ENCODE results near the gene CPS1.

CPS1 gene

DNA sequence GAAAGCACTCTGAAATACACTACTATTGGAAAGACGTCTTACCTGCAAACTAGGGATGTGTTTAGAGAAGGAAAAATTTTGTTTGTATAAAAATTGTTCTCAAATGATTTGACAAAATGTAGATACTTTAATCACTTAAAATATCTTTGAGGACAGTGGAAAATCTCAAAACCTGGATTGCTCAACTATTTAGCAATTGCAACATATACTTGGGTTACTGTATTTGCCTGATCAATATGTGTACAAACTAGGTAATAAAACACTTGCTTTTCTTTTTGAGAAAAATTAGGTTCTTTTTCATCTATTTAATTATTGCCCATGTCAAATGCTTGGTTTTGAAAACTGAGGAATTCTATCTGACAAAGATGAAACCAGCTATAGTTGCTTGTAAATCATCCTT is 60.9 kb downstream of the CPS1 start:
- no peak for DNase-seq

DNA sequence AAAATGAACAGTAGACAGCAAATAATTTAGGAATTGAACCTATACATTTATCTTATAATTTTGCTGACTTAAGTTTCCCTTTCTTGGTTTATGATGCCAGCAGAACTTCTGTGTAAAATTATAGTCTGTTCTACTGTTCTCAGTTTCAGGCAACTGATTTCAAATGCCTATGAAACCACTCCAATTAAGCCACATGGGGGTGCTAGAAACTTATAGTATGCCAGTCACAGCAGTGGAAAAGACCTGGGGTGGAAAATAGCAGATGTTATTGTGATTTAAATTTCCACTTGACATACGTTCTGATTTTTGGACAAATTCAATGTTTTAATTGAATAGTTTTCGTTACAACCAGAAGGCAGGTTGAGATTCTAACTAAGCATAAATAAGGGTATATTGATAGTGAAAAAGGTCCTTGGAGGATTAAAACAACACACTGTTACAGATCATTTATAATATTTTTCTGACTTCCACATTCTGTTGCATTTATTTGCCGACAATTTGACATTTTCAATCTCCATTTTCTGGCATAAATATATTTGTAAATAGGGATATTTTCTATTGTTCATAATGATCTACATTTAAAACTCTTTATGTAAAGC is 61.4 kb downstream of the CPS1 start:
- no peak for DNase-seq

GRCh38 chr2:210620456-210620855 is 64.1 kb downstream of the CPS1 start:
- DNase-seq = no peak

DNA sequence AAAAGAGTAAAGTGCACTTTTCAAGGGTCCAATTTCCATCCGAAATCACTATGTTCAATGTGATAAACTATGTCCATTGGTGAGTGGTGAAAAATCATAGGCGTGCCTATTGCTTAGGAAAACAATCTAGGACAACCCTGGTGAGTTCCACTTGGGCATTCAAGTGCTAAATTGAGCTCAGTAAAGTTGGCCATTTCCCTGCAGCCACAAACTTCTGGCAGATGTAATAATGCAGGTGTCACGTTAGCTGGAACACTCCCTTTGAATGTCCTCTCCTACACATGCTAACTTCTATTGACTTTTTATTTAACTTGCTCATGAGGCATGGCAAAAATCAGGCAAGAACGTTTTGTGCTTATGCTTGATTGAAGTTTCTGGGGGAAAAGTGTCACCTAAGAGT is 67.1 kb downstream of the CPS1 start:
- DNase-seq = no peak

DNA sequence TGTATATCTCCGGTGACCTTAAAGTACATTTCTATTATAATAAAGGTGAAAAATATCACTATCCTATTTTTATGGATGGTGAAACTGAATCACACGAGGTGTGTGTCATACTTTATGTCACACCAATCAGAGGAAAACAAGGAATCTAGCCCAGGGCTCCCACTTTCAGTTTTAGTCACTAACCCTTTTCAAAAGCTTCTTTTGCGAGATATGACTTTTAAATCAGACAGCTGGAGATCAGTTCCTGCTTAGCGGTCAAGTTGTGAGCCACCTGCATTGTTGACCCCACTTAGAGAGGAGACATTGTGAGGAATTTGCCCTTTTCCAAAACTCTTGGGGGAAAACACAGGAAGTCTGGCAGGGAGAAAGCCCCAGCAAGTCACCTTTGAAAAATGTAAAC is 70.5 kb downstream of the CPS1 start:
- no peak for DNase-seq

DNA sequence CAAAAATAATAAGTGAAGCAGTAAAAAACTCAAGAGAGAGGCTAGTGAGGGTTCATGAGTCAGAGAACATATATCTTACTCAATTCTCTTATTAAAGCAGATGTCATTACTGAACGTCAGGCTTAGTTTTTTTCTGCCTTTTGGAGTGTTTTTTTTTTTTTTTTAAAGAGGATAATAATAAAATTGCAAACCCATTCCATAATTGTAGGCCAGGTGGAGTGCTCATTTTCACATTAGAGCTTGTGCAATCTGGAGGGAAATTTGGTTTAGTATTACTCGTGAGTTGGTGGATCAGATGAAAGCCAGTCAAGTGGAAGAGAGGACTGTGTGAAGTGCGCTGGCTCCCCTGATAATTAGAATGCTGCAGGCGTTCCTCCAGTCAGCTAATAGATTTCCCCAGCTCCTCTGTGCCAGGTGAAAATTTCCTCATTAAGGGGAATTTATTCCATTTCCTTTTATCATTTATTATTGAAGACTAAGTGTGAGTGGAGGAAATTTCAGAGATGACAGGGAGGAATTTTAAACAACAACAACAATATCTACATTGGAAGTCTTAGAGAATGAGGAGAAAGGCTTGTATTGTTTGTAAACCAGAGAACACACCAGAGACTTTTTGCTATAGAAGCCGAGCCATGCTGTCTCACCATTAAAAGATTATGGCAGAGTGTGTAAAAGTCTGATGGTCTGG is 74.6 kb downstream of the CPS1 start:
- no peak for DNase-seq

DNA sequence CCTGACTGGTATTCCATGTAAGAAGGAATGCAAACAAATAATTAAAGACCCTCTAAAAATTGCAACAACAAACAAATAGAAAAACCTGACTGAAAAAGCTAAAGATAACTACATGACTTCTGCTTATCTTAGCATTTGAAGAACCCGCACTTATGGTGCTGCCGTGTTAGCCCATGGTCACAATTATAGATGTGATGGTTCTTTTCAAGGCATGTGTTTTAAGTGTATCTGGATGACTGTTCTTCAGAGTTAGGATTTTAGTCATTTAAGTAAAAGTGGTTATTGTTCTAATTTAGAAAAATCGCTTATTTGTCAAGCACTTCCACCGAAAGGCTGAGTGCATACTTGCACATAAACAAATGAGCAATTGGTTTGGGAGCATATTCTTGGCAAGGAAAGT is 77.3 kb downstream of the CPS1 start:
- no peak for DNase-seq

DNA sequence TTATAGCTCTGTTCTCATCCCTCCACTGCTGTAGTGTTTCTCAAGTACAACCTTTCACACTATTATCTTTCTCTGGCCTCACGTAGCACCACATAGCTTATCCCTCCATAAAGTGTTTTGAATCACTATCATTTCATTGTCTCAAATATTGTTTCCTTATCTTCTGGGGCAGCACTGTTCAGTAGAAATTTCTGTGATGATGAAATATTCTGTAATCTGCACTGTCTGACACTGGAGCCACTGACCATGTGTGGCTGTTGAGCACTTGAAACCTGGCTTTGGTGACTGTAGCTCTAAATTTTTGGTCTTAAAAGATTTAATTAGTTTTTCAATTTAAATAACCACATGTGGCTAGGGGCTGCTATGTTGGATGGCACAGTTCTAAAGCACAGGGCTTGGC is 78.9 kb downstream of the CPS1 start:
- DNase-seq = no peak

DNA sequence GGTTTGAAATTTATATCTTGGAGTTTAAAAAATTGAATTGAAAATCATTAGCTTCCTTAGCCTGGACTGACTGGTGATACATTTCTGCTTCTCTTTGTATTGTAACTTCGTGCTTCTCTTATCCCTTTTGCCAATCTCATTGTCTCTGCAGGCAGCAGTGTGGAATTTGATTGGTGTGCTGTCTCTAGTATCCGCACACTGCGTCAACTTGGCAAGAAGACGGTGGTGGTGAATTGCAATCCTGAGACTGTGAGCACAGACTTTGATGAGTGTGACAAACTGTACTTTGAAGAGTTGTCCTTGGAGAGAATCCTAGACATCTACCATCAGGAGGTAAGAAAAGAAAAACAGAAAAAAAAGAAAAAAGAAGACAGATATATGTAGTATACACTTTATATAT is 85.9 kb downstream of the CPS1 start:
- no peak for DNase-seq

DNA sequence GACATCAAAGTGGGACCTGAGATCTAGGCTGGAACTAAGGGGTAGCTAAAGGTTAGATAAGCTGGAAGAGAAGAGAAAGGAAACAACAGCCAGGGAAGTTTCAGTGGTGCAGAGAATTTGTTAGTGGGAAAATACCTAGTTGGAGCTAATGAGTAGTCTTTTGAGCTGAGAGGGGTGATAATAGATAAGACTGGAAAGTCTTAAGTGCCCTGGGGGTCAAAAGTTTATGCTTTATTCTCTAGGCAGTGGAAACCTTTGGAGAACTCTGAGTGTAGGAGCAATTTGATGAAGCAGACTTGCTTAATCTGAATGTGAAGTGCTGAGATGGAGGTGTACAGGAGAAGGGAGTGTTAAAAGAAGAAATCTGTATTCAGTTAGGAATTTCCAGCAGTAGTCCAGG is 90.8 kb downstream of the CPS1 start:
- no peak for DNase-seq

GRCh38 chr2:210654091-210654490 is 97.7 kb downstream of the CPS1 start:
- DNase-seq = no peak

DNA sequence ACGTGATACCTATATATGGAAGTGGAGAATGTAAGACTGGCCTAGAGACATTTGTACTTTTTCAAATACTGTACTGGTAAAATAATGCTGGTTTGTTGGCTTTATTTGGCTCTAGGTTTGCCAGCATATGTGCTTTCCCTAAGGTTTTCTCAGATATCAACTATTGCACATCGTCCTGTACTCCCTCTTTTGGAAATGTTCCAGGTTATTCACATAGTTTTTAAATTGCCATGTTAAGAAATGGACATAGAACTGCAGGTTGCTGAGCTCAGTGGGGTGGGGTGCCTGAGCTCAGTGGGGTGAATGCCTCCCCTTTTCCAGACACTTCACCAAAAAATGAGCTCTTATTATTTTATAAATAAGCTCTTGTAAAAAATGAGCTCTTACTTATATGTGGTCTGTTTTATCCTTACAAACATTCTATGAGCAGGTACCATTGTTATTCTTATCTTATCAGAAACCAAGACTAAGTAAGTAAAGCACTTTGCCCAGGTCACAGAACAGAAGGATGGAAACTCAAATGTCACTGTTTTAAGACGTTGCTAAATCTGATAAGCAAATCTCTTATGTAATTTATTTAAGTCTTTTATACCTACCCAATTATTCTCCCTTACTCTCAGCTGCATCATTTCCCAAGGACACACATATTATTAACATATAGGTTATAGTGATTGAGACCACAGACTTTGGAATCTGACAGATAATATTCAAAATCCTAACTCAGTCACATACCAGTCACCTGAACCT is 99.0 kb downstream of the CPS1 start:
- DNase-seq = no peak

DNA sequence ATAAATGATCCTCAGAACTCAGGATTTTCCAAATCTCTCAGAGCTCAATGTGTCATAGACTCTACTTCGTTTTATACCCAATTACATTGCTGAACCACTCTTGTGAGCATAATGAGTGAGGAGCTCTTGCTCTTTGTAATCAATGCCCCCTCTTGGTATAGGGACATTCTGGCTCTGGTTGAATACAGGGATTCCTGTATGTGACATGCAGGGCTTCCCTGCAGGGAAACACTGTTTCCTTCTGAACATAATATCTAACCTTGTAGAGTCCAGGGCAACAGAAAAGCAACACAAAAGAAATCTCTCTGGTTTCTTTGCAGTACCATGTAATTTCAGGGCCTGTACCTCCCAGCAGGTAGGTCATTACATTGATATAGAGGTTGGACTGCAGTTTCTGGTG is 101.5 kb downstream of the CPS1 start:
- DNase-seq = no peak

GRCh38 chr2:210660751-210661150 is 104.4 kb downstream of the CPS1 start:
- no peak for DNase-seq

- no peak for DNase-seq
Observed at GRCh38 chr2:210662560-210662959, 106.2 kb downstream of the CPS1 start.

DNA sequence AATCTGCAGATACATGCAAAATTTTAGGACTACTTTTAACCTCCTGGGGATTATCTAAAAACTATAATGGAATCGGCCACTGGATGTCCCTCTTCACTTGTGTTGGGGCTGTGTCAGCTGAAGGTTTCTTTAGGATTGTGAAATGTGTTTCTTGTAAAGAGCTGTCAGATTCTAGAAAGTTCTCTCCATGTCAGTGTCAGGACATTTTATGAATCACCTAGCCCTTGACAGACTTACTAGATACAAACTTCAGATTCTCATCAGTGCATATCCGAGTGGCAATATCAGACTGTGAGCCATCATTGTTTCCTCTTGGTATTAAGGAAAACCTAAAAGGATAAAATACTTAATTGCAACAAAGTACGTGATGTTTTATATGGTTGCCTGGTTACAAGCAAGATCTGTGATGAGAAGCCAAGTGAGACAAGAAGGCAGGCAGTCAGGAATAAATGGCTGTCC is 107.3 kb downstream of the CPS1 start:
- DNase-seq = no peak

DNA sequence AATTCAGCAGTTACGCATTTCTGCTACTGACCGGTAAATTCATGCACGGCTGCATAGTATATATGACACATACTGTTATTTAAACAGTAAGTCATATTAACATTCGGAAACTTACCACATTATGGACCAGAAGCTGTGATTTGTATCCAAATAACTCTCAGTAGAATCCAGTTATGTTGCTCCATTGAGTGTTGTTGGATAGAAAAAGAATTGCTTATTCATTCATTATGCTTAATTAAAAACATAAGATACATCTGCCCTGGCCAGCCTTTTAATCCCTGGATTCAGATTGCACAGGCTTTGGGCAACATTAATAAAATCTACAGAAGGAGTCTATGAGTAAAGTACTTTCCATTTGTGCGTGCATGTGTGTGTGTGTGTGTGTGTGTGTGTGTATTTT is 111.3 kb downstream of the CPS1 start:
- DNase-seq = no peak

DNA sequence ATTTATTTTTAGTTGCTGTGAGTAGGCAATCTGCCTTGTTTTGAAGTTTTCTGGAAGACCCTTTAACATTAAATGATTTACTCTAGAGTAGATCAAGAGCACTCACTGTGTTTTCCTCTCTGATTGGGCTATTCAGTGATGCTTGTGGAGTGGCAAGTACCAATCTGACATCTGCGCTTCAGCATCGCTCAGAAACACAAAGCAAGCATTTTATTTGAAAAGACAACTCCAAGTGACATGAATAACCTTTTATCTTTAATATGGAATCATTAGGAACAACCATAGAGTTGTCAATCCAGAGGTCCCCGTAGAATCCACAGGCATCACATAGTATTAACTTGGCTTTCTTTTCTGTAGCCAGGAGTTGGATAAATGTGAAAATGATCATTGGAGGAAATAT is 114.7 kb downstream of the CPS1 start:
- DNase-seq = no peak

- no peak for DNase-seq
Observed at GRCh38 chr2:210673117-210673516, 116.7 kb downstream of the CPS1 start.

GRCh38 chr2:210676067-210676466 is 119.7 kb downstream of the CPS1 start:
- no peak for DNase-seq

- no peak for DNase-seq
Observed at GRCh38 chr2:210681491-210681890, 125.1 kb downstream of the CPS1 start.

DNA sequence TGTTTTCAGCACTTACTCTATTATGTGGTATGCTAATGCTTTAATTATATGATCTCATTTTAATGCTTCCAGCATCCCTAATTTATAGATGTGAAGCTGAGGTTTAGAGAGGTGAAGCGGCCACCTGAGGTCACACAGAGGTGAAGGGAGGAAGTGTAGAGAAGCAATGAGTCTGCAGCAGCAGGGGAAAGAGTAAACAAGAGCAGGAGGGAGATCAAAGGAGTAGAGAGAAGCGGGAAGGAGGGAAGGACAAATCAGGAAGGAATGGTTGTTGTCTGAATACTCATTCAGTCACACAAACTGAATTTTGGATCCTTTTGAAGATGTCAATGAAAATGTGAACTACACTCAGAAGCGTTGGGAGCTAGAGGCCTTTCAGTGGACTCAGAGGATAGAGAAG is 130.0 kb downstream of the CPS1 start:
- DNase-seq = no peak

- no peak for DNase-seq
Observed at GRCh38 chr2:210687786-210688470, 131.5 kb downstream of the CPS1 start.

DNA sequence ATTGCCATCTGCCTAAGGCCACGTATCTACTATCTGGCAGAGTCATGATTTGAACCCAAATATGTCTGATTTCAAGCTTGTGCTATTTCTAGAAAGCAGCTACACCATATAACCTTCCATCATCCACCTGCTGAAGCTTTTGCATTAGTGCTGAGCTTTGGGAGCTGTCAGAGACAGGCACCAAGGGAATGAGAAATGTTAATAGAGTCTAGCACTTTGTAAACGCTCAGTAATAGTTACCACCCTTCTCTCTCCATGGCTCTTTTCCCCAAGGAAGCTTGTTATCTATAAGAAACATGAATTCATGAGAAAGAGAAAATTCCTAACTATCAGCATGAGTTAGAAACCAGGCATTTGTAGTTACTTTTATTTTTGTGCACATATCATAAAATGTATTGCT is 151.5 kb downstream of the CPS1 start:
- no peak for DNase-seq
